Neural progenitor cell (in vitro differentiated cells): ENCODE data around the gene SLC35B1. TPM values are rescaled to one million over a fixed set of nuclear protein-coding genes. Genes with fewer than 3 reads are reported as not detected.

Source experiments
- DNase-seq: peaks from one replicate; pipeline ENCODE4 v3.0.0-alpha.2; 2016; ENCODE audit warnings: low spot score
- H2AFZ ChIP-seq: fragments of 200-600 bp; sonication (generic); replicated peaks from 2 replicates; pipeline ENCODE4 v1.6.1; 2016; ENCODE audit warnings: antibody characterized with exemption
- H3F3A ChIP-seq: fragments of 200-600 bp; sonication (generic); 2 replicates; pipeline ENCODE4 v1.6.1; 2016; ENCODE audit warnings: antibody characterized with exemption, low read depth
- H3K27ac ChIP-seq: fragments of 200-600 bp; sonication (generic); 2 replicates; pipeline ENCODE4 v1.5.1; 2016; ENCODE audit warnings: mild to moderate bottlenecking
- H3K27me3 ChIP-seq: fragments of 200-600 bp; sonication (generic); 2 replicates; pipeline ENCODE4 v1.6.1; 2016; ENCODE audit warnings: mild to moderate bottlenecking, moderate library complexity
- H3K36me3 ChIP-seq: fragments of 200-600 bp; sonication (generic); 2 replicates; pipeline ENCODE4 v1.5.1; 2016
- H3K4me1 ChIP-seq: fragments of 200-600 bp; sonication (generic); 2 replicates; pipeline ENCODE4 v1.6.1; 2016; ENCODE audit warnings: mixed run types
- H3K4me2 ChIP-seq: fragments of 200-600 bp; sonication (generic); 2 replicates; pipeline ENCODE4 v1.6.1; 2016
- H3K4me3 ChIP-seq: fragments of 200-600 bp; sonication (generic); 2 replicates; pipeline ENCODE4 v1.5.1; 2016
- H3K79me2 ChIP-seq: fragments of 200-600 bp; sonication (generic); 2 replicates; pipeline ENCODE4 v1.6.1; 2016; ENCODE audit warnings: low read depth
- H3K9ac ChIP-seq: fragments of 200-600 bp; sonication (generic); 2 replicates; pipeline ENCODE4 v1.6.1; 2016
- H3K9me3 ChIP-seq: fragments of 200-600 bp; sonication (generic); 2 replicates; pipeline ENCODE4 v1.5.1; 2016; ENCODE audit warnings: low read depth
- H4K20me1 ChIP-seq: fragments of 200-600 bp; sonication (generic); 2 replicates; pipeline ENCODE4 v1.6.1; 2016; ENCODE audit warnings: low read depth
- H3K27ac Mint-ChIP-seq: 3 replicates; pipeline ENCODE4 v1.8.0; 2021; ENCODE audit warnings: mixed read lengths
- H3K27me3 Mint-ChIP-seq: 2 replicates; pipeline ENCODE4 v1.8.0; 2022; ENCODE audit warnings: low read depth, mild to moderate bottlenecking, inconsistent platforms, moderate library complexity, mixed read lengths; ENCODE audit not compliant: insufficient read depth
- H3K36me3 Mint-ChIP-seq: 3 replicates; pipeline ENCODE4 v1.8.0; 2021; ENCODE audit warnings: mixed read lengths
- H3K4me1 Mint-ChIP-seq: 3 replicates; pipeline ENCODE4 v1.8.0; 2021; ENCODE audit warnings: mixed read lengths
- H3K4me3 Mint-ChIP-seq: 3 replicates; pipeline ENCODE4 v1.8.0; 2021; ENCODE audit warnings: mild to moderate bottlenecking, moderate library complexity, mixed read lengths
- H3K9me3 Mint-ChIP-seq: 3 replicates; pipeline ENCODE4 v1.8.0; 2020; ENCODE audit warnings: mixed read lengths
- EZH2 ChIP-seq: fragments of 200-600 bp; sonication (generic); IDR thresholded peaks from 2 replicates; pipeline ENCODE4 v1.6.1; 2017; ENCODE audit warnings: antibody characterized with exemption, mild to moderate bottlenecking, moderate library complexity
- EZH2phosphoT487 ChIP-seq: fragments of 200-600 bp; sonication (generic); IDR thresholded peaks from 2 replicates; pipeline ENCODE4 v1.6.1; 2017; ENCODE audit warnings: antibody characterized with exemption
- total RNA-seq: library from RNA; depleted of rRNA; stranded (reverse); fragments of >200 nt; gene quantifications from 2 replicates; pipeline ENCODE4 v1.2.3, GENCODE V29; 2015; ENCODE audit warnings: low replicate concordance
- TF ChIP-seq, protein P1 (sequence below): fragments of 200-600 bp; sonication (generic); IDR thresholded peaks from 2 replicates; pipeline ENCODE4 v1.5.1; 2017; ENCODE audit warnings: antibody characterized with exemption, mild to moderate bottlenecking

Gene SLC35B1
- total RNA-seq, 1 donor from 2014 or later, result 52.7 TPM

- H3K4me1 Mint-ChIP-seq, result peaks cover 22% of the 10 kb centered on the region
- H3K36me3 Mint-ChIP-seq, result peaks cover 3% of the 10 kb centered on the region
- TF ChIP-seq EZH2phosphoT487, result no peak
- no peak for TF ChIP-seq EZH2
- TF ChIP-seq, protein P1, sequence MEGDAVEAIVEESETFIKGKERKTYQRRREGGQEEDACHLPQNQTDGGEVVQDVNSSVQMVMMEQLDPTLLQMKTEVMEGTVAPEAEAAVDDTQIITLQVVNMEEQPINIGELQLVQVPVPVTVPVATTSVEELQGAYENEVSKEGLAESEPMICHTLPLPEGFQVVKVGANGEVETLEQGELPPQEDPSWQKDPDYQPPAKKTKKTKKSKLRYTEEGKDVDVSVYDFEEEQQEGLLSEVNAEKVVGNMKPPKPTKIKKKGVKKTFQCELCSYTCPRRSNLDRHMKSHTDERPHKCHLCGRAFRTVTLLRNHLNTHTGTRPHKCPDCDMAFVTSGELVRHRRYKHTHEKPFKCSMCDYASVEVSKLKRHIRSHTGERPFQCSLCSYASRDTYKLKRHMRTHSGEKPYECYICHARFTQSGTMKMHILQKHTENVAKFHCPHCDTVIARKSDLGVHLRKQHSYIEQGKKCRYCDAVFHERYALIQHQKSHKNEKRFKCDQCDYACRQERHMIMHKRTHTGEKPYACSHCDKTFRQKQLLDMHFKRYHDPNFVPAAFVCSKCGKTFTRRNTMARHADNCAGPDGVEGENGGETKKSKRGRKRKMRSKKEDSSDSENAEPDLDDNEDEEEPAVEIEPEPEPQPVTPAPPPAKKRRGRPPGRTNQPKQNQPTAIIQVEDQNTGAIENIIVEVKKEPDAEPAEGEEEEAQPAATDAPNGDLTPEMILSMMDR, result no peak
- H3K4me2 ChIP-seq, result no peak overlapping the region
- H3K4me3 Mint-ChIP-seq, result no peak overlapping the region
- H3K27me3 Mint-ChIP-seq, result no peaks in the 10 kb centered on the region
- no peak for DNase-seq
- H4K20me1 ChIP-seq, result peaks cover 76% of the 10 kb centered on the region
- H3K4me3 ChIP-seq, result no peak overlapping the region
- no peak overlapping the region for H3K27ac ChIP-seq
- no peak overlapping the region for H2AFZ ChIP-seq
- no peaks in the 10 kb centered on the region for H3K36me3 ChIP-seq
- H3K79me2 ChIP-seq, result peaks cover 100% of the 10 kb centered on the region
- H3K4me1 ChIP-seq, result no peaks in the 10 kb centered on the region
- no peaks in the 10 kb centered on the region for H3K9me3 ChIP-seq
- H3K9me3 Mint-ChIP-seq, result no peaks in the 10 kb centered on the region
- H3K27ac Mint-ChIP-seq, result no peak overlapping the region
- H3K9ac ChIP-seq, result no peak overlapping the region
- no peaks in the 10 kb centered on the region for H3F3A ChIP-seq
- H3K27me3 ChIP-seq, result no peaks in the 10 kb centered on the region
These were observed 48.0 kb upstream of the SLC35B1 start for GRCh38 chr17:49755663-49756283.

DNA sequence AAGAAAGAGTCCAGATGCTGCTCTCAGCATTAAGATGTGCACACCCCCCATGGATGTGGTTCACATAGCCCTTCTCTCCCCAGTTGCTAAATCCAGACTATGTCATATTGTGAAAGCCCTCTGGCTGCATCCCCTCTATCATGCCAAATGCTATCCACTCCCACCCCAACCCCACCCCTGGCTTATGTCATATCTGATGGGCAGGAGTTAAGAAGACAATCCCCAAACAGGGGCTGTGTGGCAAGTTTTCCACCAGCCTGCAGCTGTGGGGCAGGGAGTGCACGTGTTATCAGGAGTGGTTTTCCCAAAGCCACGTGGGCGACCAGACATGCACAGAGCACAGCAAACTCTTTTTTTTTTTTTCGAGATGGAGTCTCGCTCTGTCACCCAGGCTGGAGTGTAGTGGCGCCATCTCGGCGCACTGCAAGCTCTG is 46.2 kb upstream of the SLC35B1 start:
- no peak overlapping the region for H3K27ac Mint-ChIP-seq
- no peak for TF ChIP-seq EZH2phosphoT487
- TF ChIP-seq EZH2, result no peak
- TF ChIP-seq, protein P1, result no peak

GRCh38 chr17:49752508-49752907 is 44.7 kb upstream of the SLC35B1 start:
- Histone ChIP-seq H3K4me2 (no peak overlapping the region), H3K9ac (no peak overlapping the region), H3F3A (no peaks in the 10 kb centered on the region), H3K4me3 (no peak overlapping the region), H3K36me3 (no peaks in the 10 kb centered on the region), H2AFZ (no peak overlapping the region), H3K27ac (no peak overlapping the region), H3K9me3 (no peaks in the 10 kb centered on the region), H3K27me3 (no peaks in the 10 kb centered on the region), H3K79me2 (peaks cover 86% of the 10 kb centered on the region), H3K4me1 (no peaks in the 10 kb centered on the region), H4K20me1 (peaks cover 67% of the 10 kb centered on the region)
- Mint-ChIP-seq H3K9me3 (no peaks in the 10 kb centered on the region), H3K4me1 (peaks cover 20% of the 10 kb centered on the region), H3K36me3 (peaks cover 4% of the 10 kb centered on the region), H3K4me3 (no peak overlapping the region), H3K27me3 (no peaks in the 10 kb centered on the region), H3K27ac (no peak overlapping the region)
- DNase-seq, result no peak
- TF ChIP-seq EZH2 (no peak), EZH2phosphoT487 (no peak)
- TF ChIP-seq, protein P1, result no peak

More for the DNA sequence above, 46.2 kb upstream of the SLC35B1 start:
- no peak overlapping the region for H2AFZ ChIP-seq
- H3K9ac ChIP-seq, result no peak overlapping the region
- H3K9me3 ChIP-seq, result no peaks in the 10 kb centered on the region
- no peak overlapping the region for H3K4me3 Mint-ChIP-seq
- peaks cover 70% of the 10 kb centered on the region for H4K20me1 ChIP-seq
- no peaks in the 10 kb centered on the region for H3K4me1 ChIP-seq
- H3F3A ChIP-seq, result no peaks in the 10 kb centered on the region
- H3K36me3 ChIP-seq, result no peaks in the 10 kb centered on the region
- H3K4me2 ChIP-seq, result no peak overlapping the region
- peaks cover 22% of the 10 kb centered on the region for H3K4me1 Mint-ChIP-seq
- H3K27me3 Mint-ChIP-seq, result no peaks in the 10 kb centered on the region
- H3K27me3 ChIP-seq, result no peaks in the 10 kb centered on the region
- no peak overlapping the region for H3K27ac ChIP-seq
- no peak for DNase-seq
- no peaks in the 10 kb centered on the region for H3K9me3 Mint-ChIP-seq
- peaks cover 7% of the 10 kb centered on the region for H3K36me3 Mint-ChIP-seq
- peaks cover 98% of the 10 kb centered on the region for H3K79me2 ChIP-seq
- no peak overlapping the region for H3K4me3 ChIP-seq
